ENCODE results near the gene NKD2. TPM values are rescaled to one million over a fixed set of nuclear protein-coding genes. Genes with fewer than 3 reads are reported as not detected.

The NKD2 gene
- total and polyA plus RNA-seq, 9 of the 15 experiments (the other 6 are each of a cell fraction or from before 2014, with no cell fraction given) = 0.09 to 0.64 (median 0.27) TPM; not detected in 5

DNA sequence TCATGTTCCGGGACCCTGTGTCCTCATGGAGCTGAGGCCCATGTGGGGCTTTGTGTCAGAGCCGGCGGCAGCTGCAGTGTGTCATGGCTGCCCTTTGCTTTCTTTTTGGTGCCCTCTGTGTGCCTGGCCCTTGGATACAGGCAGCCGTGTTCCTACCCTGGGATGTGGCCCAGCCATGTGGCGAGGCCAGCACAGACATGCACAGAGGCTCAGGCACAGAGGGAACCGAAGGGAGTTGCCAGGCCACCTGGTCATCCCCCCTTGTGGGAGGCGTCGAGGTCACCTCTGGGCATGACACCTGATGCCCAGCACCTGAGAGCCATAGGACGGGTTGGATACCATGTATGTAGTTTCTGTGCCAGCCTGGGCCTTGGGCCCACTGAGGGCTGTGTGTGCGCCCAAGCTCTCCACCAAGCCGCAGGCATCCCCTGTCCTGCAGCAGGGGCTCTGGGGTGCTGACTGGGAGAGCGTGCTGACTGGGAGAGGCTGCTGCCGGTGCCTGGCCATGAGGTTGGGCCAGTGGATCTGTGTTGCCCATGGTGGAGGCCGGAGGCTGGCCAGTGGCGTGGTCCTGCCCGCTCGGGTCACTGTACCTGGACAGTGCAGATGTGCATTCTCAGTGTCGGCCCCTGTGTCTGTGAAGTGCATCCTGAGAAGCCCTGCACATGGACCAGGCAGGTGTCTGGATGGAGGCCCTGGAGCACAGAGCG, 4.8 kb downstream of the NKD2 start (continued):
- TF ChIP-seq, protein P1, sequence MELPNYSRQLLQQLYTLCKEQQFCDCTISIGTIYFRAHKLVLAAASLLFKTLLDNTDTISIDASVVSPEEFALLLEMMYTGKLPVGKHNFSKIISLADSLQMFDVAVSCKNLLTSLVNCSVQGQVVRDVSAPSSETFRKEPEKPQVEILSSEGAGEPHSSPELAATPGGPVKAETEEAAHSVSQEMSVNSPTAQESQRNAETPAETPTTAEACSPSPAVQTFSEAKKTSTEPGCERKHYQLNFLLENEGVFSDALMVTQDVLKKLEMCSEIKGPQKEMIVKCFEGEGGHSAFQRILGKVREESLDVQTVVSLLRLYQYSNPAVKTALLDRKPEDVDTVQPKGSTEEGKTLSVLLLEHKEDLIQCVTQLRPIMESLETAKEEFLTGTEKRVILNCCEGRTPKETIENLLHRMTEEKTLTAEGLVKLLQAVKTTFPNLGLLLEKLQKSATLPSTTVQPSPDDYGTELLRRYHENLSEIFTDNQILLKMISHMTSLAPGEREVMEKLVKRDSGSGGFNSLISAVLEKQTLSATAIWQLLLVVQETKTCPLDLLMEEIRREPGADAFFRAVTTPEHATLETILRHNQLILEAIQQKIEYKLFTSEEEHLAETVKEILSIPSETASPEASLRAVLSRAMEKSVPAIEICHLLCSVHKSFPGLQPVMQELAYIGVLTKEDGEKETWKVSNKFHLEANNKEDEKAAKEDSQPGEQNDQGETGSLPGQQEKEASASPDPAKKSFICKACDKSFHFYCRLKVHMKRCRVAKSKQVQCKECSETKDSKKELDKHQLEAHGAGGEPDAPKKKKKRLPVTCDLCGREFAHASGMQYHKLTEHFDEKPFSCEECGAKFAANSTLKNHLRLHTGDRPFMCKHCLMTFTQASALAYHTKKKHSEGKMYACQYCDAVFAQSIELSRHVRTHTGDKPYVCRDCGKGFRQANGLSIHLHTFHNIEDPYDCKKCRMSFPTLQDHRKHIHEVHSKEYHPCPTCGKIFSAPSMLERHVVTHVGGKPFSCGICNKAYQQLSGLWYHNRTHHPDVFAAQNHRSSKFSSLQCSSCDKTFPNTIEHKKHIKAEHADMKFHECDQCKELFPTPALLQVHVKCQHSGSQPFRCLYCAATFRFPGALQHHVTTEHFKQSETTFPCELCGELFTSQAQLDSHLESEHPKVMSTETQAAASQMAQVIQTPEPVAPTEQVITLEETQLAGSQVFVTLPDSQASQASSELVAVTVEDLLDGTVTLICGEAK (IDR thresholded peaks at IDR 0.05) = no peak
- TF ChIP-seq, protein P1 (CRISPR knock-in tag; IDR thresholded peaks at IDR 0.05) = no peak
- no peak for TF ChIP-seq HNRNPL (IDR thresholded peaks at IDR 0.05; ENCODE audit: low read depth, low read length)
- TF ChIP-seq, protein P2, sequence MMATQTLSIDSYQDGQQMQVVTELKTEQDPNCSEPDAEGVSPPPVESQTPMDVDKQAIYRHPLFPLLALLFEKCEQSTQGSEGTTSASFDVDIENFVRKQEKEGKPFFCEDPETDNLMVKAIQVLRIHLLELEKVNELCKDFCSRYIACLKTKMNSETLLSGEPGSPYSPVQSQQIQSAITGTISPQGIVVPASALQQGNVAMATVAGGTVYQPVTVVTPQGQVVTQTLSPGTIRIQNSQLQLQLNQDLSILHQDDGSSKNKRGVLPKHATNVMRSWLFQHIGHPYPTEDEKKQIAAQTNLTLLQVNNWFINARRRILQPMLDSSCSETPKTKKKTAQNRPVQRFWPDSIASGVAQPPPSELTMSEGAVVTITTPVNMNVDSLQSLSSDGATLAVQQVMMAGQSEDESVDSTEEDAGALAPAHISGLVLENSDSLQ (IDR thresholded peaks at IDR 0.05) = no peak

All from K562 (cell line).